Fibroblast of lung (primary cell): Measurements from ENCODE around the gene SMARCC1. TPM values are rescaled to one million over a fixed set of nuclear protein-coding genes. Genes with fewer than 3 reads are reported as not detected.

Experiments
- DNase-seq, 2 donors: peaks; one replicate each; pipeline versions ENCODE4 v3.0.0 to v3.0.0-alpha.2; 2010; ENCODE audit warnings: low read depth in 2 of 2
- H2AFZ ChIP-seq: 2 replicates; pipeline ENCODE4 v1.5.1; 2012; ENCODE audit warnings: low read length, control low read depth, inconsistent platforms
- H3K27ac ChIP-seq: 2 replicates; pipeline ENCODE4 v1.5.1; 2011; ENCODE audit warnings: low read length, control low read depth; ENCODE audit not compliant: insufficient read depth
- H3K27me3 ChIP-seq: 2 replicates; pipeline ENCODE4 v1.5.1; 2011; ENCODE audit warnings: mild to moderate bottlenecking, low read length; ENCODE audit not compliant: control insufficient read depth, insufficient read depth
- H3K36me3 ChIP-seq: 2 replicates; pipeline ENCODE4 v1.5.1; 2011; ENCODE audit warnings: low read length; ENCODE audit not compliant: control insufficient read depth, insufficient read depth
- H3K4me1 ChIP-seq: 2 replicates; pipeline ENCODE4 v1.5.1; 2011; ENCODE audit warnings: low read length; ENCODE audit not compliant: control insufficient read depth, insufficient read depth; ENCODE audit errors: extremely low read depth
- H3K4me2 ChIP-seq: 2 replicates; pipeline ENCODE4 v1.5.1; 2011; ENCODE audit warnings: low read length, control low read depth; ENCODE audit not compliant: insufficient read depth; ENCODE audit errors: extremely low read depth
- H3K4me3 ChIP-seq, 4 experiments: fragments of 200-600 bp in 1 of 4; sonication (generic) in 1 of 4; replicated peaks in 1 of 4; 2 replicates each; pipeline ENCODE4 v1.5.1; 2011 to 2016; ENCODE audit warnings: low read length in 4 of 4, low read depth in 3 of 4, mild to moderate bottlenecking in 3 of 4, control low read depth in 2 of 4, inconsistent platforms in 1 of 4, mixed read lengths in 1 of 4; ENCODE audit not compliant: insufficient read depth in 1 of 4; ENCODE audit errors: control extremely low read depth in 1 of 4
- H3K79me2 ChIP-seq: 2 replicates; pipeline ENCODE4 v1.5.1; 2012; ENCODE audit warnings: mild to moderate bottlenecking, low read length, inconsistent platforms; ENCODE audit not compliant: control insufficient read depth, insufficient read depth
- H3K9ac ChIP-seq: 2 replicates; pipeline ENCODE4 v1.5.1; 2011; ENCODE audit warnings: mild to moderate bottlenecking, low read length, control low read depth; ENCODE audit not compliant: insufficient read depth
- H3K9me3 ChIP-seq: 2 replicates; pipeline ENCODE4 v1.5.1; 2012; ENCODE audit warnings: low read depth, low read length; ENCODE audit not compliant: control insufficient read depth, insufficient read depth
- H4K20me1 ChIP-seq: 2 replicates; pipeline ENCODE4 v1.5.1; 2011; ENCODE audit warnings: low read length; ENCODE audit not compliant: control insufficient read depth, insufficient read depth; ENCODE audit errors: extremely low read depth
- CTCF ChIP-seq, 2 donors: IDR thresholded peaks in 1 of 2; conservative IDR thresholded peaks in 1 of 2; 1 replicate in 1 of 2; 2 replicates in 1 of 2; pipeline ENCODE4 v1.5.1; 2011 to 2012; ENCODE audit warnings: low read length in 2 of 2, control low read depth in 1 of 2, inconsistent platforms in 1 of 2, low read depth in 1 of 2, mild to moderate bottlenecking in 1 of 2
- EZH2 ChIP-seq: IDR thresholded peaks from 2 replicates; pipeline ENCODE4 v1.5.1; 2012; ENCODE audit warnings: low read length, control low read depth, mild to moderate bottlenecking; ENCODE audit errors: missing control alignments
- polyA plus RNA-seq, 2 donors: library from polyadenylated mRNA; depleted of rRNA in 1 of 2; stranded (reverse) in 1 of 2; unstranded in 1 of 2; fragments of >200 nt; gene quantifications; 2 replicates each; pipeline ENCODE4 v1.2.1, GENCODE V29; 2011 to 2012; ENCODE audit warnings: missing spikeins in 1 of 2
- total RNA-seq: library from RNA; depleted of rRNA; stranded (reverse); fragments of >200 nt; gene quantifications from 2 replicates; pipeline ENCODE4 v1.2.1, GENCODE V29; 2014

SMARCC1 gene
- total and polyA plus RNA-seq, 2 donors (not counting 1 experiment from before 2014, with no cell fraction given): 23.1 to 23.6 TPM

GRCh38 chr3:47568901-47569300 is 212.8 kb downstream of the SMARCC1 start:
- no peaks in the 10 kb centered on the region for H3K36me3 ChIP-seq
- no peaks in the 10 kb centered on the region for H3K4me1 ChIP-seq
- H3K9me3 ChIP-seq: no peaks in the 10 kb centered on the region
- no peak for TF ChIP-seq EZH2
- no peak overlapping the region for H2AFZ ChIP-seq
- no peaks in the 10 kb centered on the region for H4K20me1 ChIP-seq
- H3K79me2 ChIP-seq: no peaks in the 10 kb centered on the region
- H3K27ac ChIP-seq: no peak overlapping the region
- no peak overlapping the region for H3K4me2 ChIP-seq
- H3K4me3 ChIP-seq: no peak overlapping the region
- no peak for DNase-seq
- H3K9ac ChIP-seq: no peak overlapping the region
- peaks cover 15% of the 10 kb centered on the region for H3K27me3 ChIP-seq

GRCh38 chr3:47567149-47567548 is 214.5 kb downstream of the SMARCC1 start:
- no peak overlapping the region for H2AFZ ChIP-seq
- no peaks in the 10 kb centered on the region for H3K4me1 ChIP-seq
- no peaks in the 10 kb centered on the region for H4K20me1 ChIP-seq
- H3K9ac ChIP-seq: no peak overlapping the region
- no peaks in the 10 kb centered on the region for H3K36me3 ChIP-seq
- H3K9me3 ChIP-seq: no peaks in the 10 kb centered on the region
- no peak overlapping the region for H3K4me2 ChIP-seq
- no peak overlapping the region for H3K4me3 ChIP-seq
- no peak for TF ChIP-seq CTCF (conservative IDR thresholded peaks at IDR 0.05 in 1 of 2, IDR thresholded peaks at IDR 0.05 in 1 of 2; ENCODE audit: low read depth in 1 of 2, low read length in 2 of 2)
- H3K27me3 ChIP-seq: peaks cover 10% of the 10 kb centered on the region
- H3K27ac ChIP-seq: no peak overlapping the region
- H3K79me2 ChIP-seq: no peaks in the 10 kb centered on the region
- DNase-seq: no peak

- no peak for TF ChIP-seq CTCF (conservative IDR thresholded peaks at IDR 0.05 in 1 of 2, IDR thresholded peaks at IDR 0.05 in 1 of 2; ENCODE audit: low read depth in 1 of 2, low read length in 2 of 2)
- TF ChIP-seq EZH2: no peak
- no peaks in the 10 kb centered on the region for H3K4me1 ChIP-seq
Measured at GRCh38 chr3:47566667-47567066, 215.0 kb downstream of the SMARCC1 start.

More at GRCh38 chr3:47566667-47567066, 215.0 kb downstream of the SMARCC1 start:
- Histone ChIP-seq H3K27ac (no peak overlapping the region), H3K4me2 (no peak overlapping the region), H2AFZ (no peak overlapping the region), H3K9me3 (no peaks in the 10 kb centered on the region), H4K20me1 (no peaks in the 10 kb centered on the region), H3K36me3 (no peaks in the 10 kb centered on the region), H3K27me3 (peaks cover 8% of the 10 kb centered on the region), H3K79me2 (no peaks in the 10 kb centered on the region), H3K4me3 (no peak overlapping the region), H3K9ac (no peak overlapping the region)
- DNase-seq: no peak
